GM18909 (cell line): ENCODE data around the gene TUBA8.
"Not testable (repeated sequence)": the region's sequence is repeated elsewhere in the genome, so short reads cannot be mapped to it uniquely, and the experiment has no call there.

ENCODE experiments used
- ATAC-seq: cut with Tn5 transposase; IDR thresholded peaks from one replicate; pipeline ENCODE4 v1.9.1; 2021; ENCODE audit warnings: mild to moderate bottlenecking; ENCODE audit not compliant: unreplicated experiment, poor library complexity

Gene TUBA8

GRCh38 chr22:18103527-18104269 is 6.9 kb upstream of the TUBA8 start:
- ATAC-seq = no peak

DNA sequence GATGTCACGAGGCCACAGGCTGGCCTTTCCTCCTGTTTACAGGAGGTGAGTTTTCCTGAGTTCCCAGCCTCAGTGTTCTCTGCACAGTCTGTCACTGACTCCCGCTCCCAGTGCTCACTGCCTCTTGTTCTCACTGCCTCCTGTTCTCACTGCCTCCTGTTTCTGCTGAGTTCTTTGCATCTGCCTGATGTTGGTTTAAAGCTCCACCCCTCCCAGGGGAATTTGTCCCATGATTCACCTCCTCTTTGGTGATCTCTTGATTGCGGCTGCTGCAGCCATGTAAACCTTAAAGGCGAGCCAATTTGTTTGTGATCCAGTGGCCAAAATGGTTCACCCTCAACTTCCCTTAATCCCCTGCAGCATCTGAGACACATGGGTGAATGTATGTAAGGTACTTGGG is 6.0 kb upstream of the TUBA8 start:
- ATAC-seq = no peak

DNA sequence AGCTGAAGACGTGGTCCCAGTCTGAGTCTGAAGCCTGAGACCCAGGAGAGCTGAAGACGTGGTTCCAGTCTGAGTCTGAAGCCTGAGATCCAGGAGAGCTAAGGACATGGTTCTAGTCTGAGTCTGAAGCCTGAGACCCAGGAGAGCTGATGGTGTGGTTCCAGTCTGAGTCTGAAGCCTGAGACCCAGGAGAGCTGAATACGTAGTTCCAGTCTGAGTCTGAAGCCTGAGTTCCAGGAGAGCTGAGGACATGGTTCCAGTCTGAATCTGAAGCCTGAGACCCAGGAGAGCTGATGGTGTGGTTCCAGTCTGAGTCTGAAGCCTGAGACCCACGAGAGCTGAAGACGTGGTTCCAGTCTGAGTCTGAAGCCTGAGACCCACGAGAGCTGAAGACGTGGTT is 4.6 kb upstream of the TUBA8 start:
- ATAC-seq = not testable (repeated sequence)

DNA sequence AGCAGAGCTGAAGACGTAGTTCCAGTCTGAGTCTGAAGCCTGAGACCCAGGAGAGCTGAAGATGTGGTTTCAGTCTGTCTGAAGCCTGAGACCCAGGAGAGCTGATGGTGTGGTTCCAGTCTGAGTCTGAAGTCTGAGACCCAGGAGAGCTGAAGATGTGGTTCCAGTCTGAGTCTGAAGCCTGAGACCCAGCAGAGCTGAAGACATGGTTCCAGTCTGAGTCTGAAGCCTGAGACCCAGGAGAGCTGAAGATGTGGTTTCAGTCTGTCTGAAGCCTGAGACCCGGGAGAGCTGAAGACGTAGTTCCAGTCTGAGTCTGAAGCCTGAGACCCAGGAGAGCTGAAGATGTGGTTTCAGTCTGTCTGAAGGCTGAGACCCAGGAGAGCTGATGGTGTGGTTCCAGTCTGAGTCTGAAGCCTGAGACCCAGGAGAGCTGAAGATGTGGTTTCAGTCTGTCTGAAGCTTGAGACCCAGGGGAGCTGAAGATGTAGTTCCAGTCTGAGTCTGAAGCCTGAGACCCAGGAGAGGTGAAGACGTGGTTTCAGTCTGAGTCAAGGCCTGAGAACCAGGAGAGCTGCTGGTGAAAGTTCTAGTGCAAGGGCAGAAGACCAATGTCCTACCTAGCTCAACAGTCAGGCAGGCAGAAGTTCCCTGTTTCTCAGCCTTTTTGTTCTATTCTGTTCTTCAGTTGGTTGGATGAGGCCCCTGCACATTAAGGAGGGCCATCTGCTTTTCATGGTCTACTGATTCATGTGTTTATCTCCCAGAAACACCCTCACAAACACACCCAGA is 3.9 kb upstream of the TUBA8 start:
- peak; percentile 43 for ATAC-seq

DNA sequence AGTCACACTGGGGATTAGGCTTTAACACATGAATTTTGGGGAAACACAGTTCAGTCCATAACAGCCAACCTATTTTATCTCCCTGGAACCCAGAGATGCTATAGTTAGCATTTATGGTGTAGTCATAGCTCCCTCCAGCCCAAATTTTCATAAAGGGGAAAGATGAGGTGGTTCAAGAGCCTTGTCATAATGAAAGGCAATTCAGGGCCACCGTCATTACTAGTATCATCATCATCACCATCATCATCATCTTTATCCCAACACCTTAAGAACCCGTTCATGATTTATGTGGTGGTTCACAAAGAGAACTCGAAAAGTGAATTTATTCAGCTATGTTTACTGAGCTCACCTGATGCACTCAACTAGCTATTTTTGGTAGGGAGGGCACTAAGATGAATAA is 2.4 kb upstream of the TUBA8 start:
- no peak for ATAC-seq

GRCh38 chr22:18109410-18110193 is 1.0 kb upstream of the TUBA8 start:
- no peak for ATAC-seq

- ATAC-seq = no peak
Observed at GRCh38 chr22:18110954-18111758, 547 bp downstream of the TUBA8 start.

DNA sequence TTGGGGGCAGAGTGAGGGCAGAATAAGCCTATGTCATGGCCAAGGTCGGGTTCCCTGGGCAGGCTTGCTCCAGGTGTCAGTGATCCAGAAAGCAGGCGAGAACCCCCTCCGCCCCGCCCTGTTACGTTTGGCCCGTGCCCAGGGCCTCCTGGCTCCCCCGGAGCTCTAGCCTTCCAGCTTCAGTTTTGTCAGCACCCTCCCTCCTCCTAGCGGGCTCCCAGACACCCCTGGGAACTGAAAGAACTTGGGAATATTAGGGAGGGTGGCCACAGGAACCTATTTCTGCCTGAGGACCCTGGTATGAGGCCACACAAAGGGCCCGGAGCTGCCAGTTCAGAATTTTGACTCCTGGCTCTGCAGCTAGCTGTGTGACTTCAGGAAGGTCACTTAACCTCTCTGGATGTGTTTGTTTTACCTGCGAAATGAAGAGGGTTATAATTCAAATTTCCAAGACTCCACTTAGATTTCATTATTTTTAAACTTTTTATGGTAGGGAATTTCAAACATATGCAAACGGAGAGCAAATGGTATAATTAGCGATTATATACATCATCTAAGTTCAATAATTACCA is 1.2 kb downstream of the TUBA8 start:
- no peak for ATAC-seq

DNA sequence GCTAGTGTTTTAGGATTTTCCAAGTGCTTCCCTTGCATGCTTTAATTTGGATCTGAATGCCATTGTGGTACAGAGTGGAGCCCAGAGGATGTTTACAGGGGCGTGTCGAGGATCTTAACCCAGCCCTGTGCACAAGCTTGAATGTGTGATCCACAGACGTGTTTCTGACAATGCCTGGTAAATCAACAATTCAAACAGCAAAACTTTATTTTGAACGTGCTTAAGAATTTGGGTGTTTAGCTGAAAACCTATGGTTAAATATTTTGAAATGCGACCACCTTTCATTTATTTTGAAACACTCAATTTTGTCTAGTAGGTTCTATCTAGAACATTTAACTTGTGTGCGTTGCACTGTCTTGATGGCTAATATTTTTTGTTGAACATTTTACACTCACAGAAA is 1.8 kb downstream of the TUBA8 start:
- no peak for ATAC-seq

GRCh38 chr22:18113680-18114394 is 3.2 kb downstream of the TUBA8 start:
- no peak for ATAC-seq

- ATAC-seq = no peak
Observed at GRCh38 chr22:18114495-18114894, 3.9 kb downstream of the TUBA8 start.

GRCh38 chr22:18114976-18115652 is 4.5 kb downstream of the TUBA8 start:
- ATAC-seq = no peak

- ATAC-seq = no peak
Observed at GRCh38 chr22:18115906-18116371, 5.3 kb downstream of the TUBA8 start.

GRCh38 chr22:18116634-18117033 is 6.0 kb downstream of the TUBA8 start:
- ATAC-seq = no peak

DNA sequence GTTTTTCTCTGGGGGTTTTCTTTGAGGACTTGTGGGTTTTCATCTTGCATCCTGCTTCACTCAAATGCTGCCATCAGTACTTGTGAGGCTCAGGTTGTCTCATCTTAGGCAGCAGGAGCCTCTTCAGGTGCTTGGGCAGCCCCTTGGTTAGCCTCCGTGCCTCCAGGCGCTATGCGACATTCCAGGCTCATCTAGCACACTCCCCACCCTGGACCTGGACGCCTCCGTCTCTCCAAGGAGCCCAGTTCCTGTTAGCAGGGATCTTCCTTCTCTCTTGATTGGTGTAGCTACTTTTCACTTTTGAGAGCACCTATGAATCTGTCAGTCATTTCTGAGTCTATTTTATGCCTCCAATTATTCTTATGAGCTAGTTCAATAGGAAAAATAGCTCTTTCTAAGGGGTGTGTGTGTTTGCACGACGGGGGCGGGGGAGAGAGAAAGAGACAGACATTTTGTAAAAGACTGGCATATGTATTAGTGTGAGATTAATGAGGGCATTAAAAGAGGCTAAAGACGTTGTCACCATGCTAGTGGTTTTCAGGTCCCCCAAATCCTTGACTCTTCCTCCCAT is 7.8 kb downstream of the TUBA8 start:
- no peak for ATAC-seq

DNA sequence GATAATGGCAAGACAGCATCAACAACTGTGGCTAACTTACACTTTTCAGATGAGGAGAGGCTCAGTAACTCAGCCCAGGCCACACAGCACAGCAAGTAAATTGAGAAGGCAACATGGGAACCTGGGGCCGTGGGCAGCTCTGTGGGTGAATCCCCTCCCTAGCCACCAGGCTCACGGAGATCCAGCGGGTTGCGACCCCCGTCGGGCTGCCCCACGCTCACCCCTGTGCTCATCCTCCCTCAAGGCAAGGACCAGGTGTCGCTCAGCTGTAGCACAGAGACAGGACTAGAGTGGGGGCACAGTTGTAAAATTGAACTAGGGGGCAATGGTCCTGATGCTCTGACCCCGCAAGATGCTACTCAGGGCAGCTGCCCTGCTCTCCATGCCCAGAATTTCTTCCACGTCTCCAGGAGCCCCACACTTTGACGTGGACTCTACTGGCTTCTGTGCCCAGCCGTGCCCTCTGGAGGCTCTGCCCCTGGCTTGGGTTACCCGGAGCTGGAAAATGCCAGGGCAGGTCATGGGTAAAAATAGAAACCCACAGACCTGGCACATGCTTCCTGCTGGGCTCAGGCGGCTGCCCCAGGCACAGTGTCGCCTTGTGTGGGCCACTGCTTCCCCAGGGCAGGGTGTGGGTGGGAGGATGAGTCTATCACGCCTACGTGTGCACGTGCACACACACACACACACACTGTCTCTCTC is 9.0 kb downstream of the TUBA8 start:
- ATAC-seq = no peak

DNA sequence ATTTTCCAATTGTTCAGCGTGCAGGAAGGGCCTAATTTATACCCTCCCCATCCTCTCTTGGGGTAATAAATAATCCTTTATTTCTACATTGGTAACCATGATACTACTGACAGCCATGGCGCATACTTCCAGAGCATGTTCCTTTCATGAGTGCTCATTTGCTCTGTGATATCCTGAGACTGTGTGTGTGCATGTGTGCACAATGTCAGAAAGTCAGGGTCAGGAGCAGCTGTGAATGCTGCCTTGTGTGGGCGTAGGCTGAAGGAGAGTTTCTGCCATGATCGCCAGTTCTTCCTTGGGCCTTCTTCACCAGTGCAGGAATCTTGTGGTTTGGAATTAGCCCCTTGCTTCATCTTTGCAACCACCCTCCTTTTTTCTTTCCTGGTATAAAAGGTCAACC is 10.2 kb downstream of the TUBA8 start:
- ATAC-seq = no peak

GRCh38 chr22:18121506-18121905 is 10.9 kb downstream of the TUBA8 start:
- no peak for ATAC-seq
